GM19463 (cell line): ENCODE measurements around the gene TNFSF8.

Experiments
- ATAC-seq: cut with Tn5 transposase; IDR thresholded peaks from one replicate; pipeline ENCODE4 v1.9.1; 2021; ENCODE audit warnings: mild to moderate bottlenecking, moderate library complexity; ENCODE audit not compliant: unreplicated experiment

Gene TNFSF8

DNA sequence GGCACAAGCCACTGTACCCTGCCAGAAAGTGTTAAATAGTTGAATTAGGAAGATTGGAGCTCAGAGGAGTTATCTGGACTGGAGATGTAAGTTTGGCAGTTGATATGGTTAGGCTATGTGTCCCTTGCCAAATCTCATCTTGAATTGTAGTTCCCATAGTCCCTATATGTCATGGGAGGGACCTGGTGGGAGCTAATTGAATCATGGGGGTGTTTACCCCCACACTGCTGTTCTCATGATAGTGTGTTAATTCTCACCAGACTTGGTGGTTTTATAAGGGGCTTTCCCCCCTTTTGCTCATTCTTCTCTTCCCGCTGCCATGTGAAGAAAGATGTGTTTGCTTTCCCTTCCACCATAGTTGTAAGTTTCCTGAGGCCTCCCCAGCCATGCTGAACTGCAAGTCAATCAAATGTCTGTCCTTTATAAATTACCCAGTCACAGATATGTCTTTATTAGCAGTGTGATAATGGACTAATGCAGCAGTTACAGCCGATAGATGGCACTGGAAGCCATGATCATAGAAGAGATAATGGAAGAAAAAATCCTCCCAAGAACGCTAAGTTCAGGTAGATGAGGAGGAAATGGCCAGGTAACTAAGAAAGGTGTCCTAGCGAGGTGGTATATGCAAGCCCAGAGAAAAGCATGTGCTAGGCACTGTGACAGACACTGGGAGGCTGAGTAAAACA lies 51.4 kb downstream of the TNFSF8 start:
- no peak for ATAC-seq

DNA sequence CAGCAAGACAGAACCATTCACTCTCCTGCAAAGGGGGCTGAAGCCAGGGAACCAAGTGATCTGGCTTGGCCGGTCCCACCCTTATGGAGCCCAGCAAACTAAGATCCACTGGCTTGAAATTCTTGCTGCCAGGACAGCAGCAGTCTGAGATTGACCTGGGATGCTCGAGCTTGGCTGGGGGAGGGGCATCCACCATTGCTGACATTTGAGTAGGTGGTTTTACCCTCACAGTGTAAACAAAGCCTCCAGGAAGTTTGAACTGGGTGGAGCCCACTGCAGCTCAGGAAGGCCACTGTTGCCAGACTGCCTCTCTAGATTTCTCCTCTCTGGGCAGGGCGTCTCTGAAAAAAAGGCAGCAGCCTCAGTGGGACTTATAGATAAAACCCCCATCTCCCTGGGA lies 60.5 kb downstream of the TNFSF8 start:
- no peak for ATAC-seq

DNA sequence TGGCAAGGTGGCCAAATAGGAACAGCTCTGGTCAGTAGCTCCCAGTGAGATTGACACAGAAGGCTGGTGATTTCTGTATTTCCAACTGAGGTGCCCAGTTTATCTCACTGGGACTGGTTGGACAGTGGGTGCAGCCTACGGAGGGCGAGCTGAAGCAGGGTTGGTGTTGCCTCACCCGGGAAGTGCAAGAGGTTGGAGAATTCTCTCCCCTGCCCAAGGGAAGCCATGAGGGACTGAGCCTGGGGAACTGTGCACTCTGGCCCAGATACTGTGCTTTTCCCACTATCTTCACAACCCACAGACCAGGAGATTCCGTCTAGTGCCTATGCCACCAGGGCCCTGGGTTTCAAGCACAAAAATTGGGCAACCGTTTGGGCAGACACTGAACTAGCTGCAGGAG lies 61.0 kb downstream of the TNFSF8 start:
- ATAC-seq, result no peak

DNA sequence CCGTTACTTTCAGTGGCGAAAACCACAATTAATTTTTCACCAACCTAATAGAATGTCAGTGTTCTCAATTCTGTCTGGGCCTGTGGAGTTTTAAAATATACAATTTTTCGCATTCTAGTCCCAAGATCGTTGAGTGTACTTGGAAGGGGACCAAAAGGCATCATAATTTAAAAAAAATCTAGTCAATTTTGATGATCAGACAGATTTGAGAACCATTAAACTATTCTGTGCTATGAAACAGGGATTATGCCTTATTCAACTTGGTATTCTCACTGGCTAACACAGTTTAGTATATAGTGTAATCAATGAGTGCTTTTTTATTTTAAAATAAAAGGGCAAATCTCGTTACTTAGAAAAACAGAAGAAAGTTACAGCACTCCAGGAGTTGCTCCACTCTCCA lies 63.1 kb downstream of the TNFSF8 start:
- no peak for ATAC-seq

DNA sequence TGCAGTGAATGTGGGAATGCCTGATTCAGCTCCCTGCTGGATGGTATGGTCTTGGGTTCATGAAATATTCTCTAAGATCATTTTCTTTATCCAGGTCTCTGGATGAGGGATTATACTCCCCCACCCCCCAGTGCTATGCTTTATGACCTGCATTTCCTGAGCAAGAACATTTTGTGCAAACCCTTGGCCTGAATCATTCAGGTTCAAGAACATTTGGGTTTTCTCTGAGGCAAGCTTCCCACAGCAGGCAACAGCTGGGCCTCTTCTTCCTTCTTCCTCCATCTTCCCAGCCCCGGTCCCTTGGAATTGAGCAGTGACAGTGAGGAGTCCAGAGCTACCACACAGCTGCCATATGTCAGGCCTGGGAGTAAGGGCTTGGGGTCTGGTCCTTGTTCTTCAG lies 65.9 kb downstream of the TNFSF8 start:
- ATAC-seq, result no peak

DNA sequence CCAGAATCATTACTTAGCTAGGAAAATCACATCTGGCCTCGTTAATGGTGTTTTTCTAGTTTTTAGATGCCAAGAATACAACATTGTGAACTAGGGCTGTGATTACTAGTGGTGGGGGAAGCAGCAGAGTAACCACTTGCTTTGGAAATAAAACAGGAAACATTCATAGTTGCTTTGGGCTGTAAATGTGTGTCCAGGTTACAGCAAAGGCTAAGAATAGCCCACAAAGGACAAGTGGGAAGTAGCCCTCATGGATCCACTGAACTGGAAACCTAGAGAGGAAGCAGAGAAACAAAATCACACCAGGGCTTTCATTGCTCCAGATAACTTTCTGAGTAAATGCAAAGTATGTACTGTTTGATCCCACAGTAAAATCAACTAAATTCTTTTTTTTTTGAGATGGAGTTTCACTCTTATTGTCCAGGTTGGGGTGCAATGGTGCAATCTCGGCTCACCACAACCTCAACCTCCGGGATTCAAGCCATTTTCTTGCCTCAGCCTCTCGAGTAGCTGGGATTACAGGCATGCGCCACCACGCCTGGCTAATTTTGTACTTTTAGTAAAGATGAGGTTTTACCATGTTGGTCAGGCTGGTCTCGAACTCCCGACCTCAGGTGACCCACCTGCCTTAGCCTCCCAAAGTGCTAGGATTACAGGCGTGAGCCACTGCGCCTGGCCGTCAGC lies 68.3 kb downstream of the TNFSF8 start:
- no peak for ATAC-seq

DNA sequence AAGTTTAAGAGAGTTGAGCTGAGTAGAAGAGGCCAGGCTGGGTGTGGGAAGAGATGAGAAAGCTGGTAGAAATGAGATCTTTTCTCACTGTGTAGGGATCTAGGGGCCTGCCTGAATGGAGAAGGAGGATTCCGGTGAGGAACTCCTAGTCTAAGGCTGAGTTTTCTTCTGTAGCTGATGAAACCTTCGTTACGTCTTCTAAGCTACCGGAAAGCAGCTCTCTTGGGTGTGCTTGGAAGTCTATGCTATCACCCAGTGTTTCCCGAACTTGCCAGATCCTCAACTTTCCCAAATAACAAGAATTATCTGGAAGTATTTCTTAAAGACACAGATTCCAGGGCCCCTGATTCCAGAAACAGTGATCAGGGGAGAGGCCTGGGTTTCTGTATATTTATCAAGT lies 69.1 kb downstream of the TNFSF8 start:
- ATAC-seq, result no peak

DNA sequence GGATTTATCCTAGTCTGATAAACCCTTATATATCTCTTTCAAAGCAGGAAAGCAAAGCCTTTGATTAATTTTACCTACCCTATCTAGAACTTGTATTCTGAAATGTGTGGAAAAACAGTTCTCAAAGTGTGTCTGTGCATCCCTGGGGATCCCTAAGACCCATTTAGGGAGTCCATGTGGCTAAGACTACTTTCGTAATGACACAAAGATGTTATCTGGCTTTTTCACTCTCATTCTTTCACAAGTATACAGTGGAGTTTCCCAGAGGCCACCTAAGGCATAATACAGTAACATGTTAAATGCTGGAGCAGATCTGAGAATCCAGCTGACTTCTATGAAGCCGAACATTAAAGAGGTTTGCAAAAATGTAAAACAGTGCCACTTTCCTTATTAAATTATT lies 70.2 kb downstream of the TNFSF8 start:
- no peak for ATAC-seq

DNA sequence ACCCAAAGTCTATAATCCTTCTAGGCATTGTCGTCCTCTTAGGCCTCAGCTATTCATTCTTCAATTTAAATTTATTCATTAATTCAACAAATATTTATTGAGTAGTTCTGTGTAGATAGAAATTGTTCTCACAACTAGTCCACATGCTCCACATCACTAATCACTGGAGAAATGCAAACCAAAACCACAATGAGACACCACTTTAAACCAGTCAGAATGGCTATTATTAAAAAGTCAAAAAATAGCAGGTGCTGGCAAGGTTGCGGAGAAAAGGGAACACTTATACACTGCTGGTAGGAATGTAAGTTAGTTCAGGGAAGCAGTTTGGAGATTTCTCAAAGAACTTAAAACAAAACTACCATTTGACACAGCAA lies 73.5 kb downstream of the TNFSF8 start:
- ATAC-seq, result no peak

DNA sequence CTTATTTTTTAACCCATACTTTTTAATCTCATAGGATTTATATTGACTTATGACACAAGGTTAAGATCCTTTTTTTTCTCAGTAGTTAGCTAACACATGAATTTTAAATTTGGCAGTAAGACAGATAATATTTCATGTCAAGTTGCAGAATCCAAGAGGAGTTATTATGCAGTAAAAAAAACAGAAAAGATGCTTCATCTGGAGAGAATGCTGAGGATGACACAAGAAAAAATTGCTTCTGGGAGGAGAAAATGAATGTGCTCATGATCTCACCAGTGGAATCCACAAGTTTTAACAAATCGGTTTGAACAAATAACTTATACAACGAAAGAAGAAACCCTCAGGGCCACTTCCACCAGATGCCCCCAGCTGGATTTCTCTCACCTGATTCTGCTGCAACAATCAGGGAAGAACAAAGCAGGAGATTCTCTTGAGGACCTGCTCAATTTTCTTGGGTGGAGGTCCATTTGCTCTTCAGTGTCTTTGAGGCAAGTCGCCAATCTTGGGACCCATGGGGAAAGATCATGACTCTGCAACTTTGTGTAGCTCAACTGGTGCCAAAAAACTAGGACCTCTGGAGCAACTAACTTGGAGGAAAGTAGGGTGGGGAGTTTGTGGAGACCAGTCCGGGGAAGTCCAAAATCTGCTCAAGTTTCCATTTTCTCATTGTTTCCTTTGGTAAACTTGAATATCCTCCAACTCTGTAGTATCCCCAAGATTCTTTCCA lies 74.0 kb downstream of the TNFSF8 start:
- ATAC-seq, result no peak

DNA sequence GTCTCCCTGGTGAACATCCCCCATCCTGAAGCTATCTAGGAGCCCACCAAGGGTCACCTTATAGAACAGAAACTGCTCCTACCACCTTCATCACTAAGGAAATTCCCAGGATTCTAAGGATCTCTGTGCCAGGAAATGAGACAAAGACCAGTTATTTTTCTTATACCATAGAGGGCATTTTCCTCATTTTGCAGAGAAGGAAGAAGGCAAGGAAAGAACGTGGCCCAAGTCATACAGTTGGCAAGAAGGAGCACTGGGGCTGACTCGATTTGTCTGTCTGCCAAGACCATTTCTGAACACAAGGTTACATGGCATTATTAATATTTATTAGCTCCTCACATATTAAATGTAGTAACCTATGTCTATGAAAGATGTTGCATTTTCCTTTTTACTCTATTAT lies 74.9 kb downstream of the TNFSF8 start:
- ATAC-seq, result no peak

DNA sequence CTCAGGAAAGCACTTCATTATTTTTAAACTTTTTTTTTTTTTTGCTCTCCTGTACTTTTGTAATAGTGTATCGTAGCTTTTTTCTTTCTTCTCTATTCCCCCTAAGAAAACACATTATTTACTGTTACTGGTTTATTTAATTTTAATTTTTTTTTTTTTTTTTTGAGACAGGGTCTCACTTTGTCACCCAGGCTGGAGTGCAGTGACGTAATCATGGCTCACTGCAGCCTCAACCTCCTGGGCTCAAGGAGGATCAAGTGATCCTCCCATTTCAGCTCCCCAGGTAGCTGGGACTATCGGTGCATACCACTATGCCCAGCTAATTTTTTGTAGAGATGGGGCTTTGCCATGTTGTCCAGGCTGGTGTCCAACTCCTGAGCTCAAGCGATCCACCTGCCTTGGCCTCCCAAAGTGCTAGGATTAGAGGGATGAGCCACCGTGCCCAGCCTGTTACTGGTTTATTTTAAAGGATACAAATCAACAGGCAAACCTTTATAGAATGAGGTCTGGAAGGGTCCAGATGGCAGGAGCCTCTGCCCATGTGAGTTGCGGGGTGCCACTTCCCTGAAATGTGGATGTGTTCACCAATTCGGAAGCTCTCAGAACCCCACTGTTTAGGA lies 75.5 kb downstream of the TNFSF8 start:
- ATAC-seq, result no peak

DNA sequence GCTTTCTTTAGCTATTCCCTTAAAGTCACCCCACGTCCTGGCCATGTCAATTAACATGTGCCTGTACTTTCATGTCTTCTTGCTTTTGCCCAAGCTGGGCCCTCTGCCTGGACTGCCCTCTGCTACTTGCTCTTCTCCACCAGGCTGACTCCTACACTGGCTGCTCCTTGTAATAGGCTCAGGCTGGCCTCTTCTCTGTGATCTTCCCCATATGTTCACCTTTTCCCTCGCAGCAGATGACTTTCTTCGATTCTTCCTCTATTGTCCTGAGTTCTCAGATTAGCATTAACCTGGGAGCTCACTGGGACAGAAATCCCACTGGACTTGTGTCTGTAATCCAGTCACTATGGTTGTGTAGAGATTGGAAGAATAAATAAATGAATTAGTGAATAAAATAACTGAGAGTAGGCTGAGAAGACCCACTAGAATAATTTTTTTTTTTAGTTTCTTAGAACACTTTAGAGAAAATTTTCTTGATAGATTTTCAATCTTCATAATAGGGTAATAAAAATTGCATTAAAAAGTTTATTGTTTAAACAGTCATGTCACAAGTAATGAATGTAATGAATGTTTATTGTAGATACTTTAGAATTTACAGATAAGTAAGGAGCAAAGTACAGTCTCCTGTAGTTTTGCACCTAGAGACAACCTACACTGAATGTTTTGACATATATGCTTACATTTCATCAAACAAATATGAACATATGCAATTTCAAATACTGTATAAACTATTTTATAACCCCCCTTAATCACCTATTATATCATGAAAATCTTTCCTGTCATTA lies 77.1 kb downstream of the TNFSF8 start:
- no peak for ATAC-seq

DNA sequence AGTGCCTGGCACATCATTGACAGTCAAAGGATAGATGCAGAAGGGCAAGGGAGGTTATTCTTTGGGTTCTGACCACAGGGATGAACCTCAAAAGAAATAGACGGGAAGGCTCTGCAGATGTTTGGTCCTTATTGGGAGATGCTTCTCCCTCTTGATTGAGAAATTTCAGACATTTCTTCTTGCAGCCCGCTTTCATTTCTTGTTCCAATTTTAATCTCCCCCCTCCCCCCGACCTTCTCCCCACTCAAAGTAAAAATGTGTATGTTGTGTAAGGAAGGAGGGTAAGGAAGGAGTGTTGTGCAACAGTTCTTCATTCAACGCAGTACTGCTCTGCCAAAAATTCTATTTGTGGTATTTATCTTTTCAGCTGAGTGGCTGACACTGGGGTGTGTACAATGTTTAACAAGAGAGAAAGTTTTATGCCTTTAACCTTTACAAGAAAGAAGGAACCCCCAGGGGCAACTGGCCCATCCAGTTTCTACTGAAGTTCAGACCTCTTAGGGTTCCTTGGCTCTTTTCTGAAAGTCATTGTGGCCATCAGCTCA lies 78.3 kb downstream of the TNFSF8 start:
- ATAC-seq, result no peak

DNA sequence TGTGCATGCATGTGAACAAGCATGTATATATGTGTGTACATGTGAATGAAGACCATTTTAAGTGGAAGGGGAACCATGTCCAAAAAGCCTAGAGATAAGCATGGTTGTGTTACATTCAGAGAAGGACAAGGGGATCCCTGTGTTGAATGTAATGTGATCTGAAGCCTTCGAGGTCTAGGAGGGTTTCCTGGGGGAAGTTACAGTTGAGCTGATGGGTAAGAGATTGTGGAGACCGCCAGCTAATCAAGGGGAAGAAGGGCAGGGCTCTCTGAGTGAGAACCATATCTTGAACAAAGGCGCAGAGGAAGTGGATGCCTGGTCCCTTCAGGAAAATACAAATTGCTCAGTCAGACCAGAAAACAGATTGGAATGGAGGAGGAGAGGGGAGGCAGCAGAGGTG lies 79.1 kb downstream of the TNFSF8 start:
- no peak for ATAC-seq
